ENCODE measurements around the gene HIVEP2.

The HIVEP2 gene

GRCh38 chr6:142945446-142946180 lies 637 bp upstream of the HIVEP2 start:
- DNase-seq = peak; percentile 70 to 74

GRCh38 chr6:142944124-142945048 lies 590 bp downstream of the HIVEP2 start:
- peak; percentile 92 to 93 for DNase-seq

- peak; percentile 71 to 75 for DNase-seq
Observed at GRCh38 chr6:142943711-142944123, 1.3 kb downstream of the HIVEP2 start.

GRCh38 chr6:142942805-142943227 lies 2.2 kb downstream of the HIVEP2 start:
- no peak for DNase-seq

GRCh38 chr6:142942238-142942637 lies 2.7 kb downstream of the HIVEP2 start:
- no peak for DNase-seq

GRCh38 chr6:142941018-142941417 lies 4.0 kb downstream of the HIVEP2 start:
- DNase-seq = no peak

GRCh38 chr6:142940487-142940886 lies 4.5 kb downstream of the HIVEP2 start:
- DNase-seq = no peak

GRCh38 chr6:142938510-142938909 lies 6.5 kb downstream of the HIVEP2 start:
- DNase-seq = no peak

- DNase-seq = no peak
Observed at GRCh38 chr6:142937986-142938385, 7.0 kb downstream of the HIVEP2 start.

- peak in 1 of 2 experiments; percentile 52 for DNase-seq
Observed at GRCh38 chr6:142935553-142936517, 9.1 kb downstream of the HIVEP2 start.

GRCh38 chr6:142934599-142934998 lies 10.4 kb downstream of the HIVEP2 start:
- DNase-seq = no peak

- DNase-seq = no peak
Observed at GRCh38 chr6:142934106-142934505, 10.9 kb downstream of the HIVEP2 start.

- no peak for DNase-seq
Observed at GRCh38 chr6:142933701-142934100, 11.3 kb downstream of the HIVEP2 start.

GRCh38 chr6:142932889-142933288 lies 12.1 kb downstream of the HIVEP2 start:
- no peak for DNase-seq

- DNase-seq = no peak
Observed at GRCh38 chr6:142929751-142930358, 15.1 kb downstream of the HIVEP2 start.

GRCh38 chr6:142927904-142928303 lies 17.1 kb downstream of the HIVEP2 start:
- DNase-seq = no peak

- DNase-seq = no peak
Observed at GRCh38 chr6:142927271-142927580, 17.8 kb downstream of the HIVEP2 start.

GRCh38 chr6:142926494-142927270 lies 18.3 kb downstream of the HIVEP2 start:
- peak; percentile 75 to 76 for DNase-seq

- no peak for DNase-seq
Observed at GRCh38 chr6:142926177-142926493, 18.8 kb downstream of the HIVEP2 start.

GRCh38 chr6:142925575-142926110 lies 19.3 kb downstream of the HIVEP2 start:
- DNase-seq = no peak

- DNase-seq = no peak
Observed at GRCh38 chr6:142918339-142919042, 26.5 kb downstream of the HIVEP2 start.

All from activated T-cell treated with anti-CD3 and anti-CD28 coated beads, Interleukin-2, amount 50 U/mL, for 48 hours (primary cell).